NCI-H2081 (cell line): Measurements from ENCODE around the gene PITPNM1.
"Not testable (repeated sequence)": the region's sequence is repeated elsewhere in the genome, so short reads cannot be mapped to it uniquely, and the experiment has no call there.

Experiments used
- DNase-seq, 2 experiments: peaks; one replicate each; lab custom pipeline; 2025; lab: John Stamatoyannopoulos, UW

PITPNM1 gene

DNA sequence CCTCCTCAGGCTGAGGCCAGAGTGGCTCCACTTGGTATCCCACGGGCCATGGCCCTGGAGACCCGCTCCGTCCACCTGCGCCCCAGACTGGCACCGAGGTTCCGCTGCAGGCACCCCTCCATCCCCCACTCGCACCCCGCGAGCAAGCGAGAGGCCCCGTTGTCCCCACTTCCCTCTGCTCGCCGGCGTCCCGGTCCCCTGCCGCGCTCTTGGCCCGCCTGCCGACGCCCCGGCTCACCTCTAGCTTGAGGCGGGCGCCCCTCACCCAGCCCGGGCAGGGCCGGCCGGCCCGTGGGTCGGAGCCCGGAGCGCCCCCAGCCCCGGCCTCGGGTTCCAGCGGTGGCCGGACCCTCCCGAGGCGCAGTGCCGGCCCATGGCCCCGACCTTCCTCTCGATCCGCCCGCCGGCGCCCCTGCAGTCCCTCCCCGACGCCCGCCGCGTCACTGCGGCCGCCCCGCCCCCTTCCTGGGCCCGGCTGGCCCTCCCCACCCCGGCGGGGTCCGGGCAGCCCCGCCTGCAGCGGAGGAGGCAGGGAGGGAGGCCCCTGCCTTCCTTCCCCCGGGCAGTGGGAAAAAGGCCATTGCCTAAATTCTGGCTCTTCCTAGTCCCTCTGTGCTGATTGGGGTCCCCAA is at the start of gene PITPNM1:
PITPNM1 (minus strand) TSS at position 414 of the 632 bp plus-strand sequence. CDS start 1,183 bp downstream, outside the sequence.
- DNase-seq: peak; percentile 8 to 13

DNA sequence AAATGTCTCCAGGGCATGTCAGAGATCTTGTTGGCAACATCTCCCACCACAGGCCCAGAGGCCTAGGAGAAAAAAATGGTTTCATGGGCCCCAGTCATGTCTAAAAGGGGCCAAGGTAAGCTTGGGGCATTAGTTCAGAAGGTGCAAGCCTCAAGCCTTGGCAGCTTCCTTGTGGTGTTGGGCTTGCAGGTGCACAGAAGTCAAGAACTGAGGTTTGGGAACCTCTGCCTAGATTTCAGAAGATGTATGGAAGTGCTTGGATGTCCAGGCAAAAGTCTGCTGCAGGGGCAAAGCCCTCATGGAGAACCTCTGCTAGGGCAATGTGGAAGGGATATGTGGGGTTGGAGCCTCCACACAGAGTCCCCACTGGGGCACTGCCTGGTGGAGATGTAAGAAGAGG is 46.5 kb upstream of the PITPNM1 start:
- DNase-seq: not testable (repeated sequence)

DNA sequence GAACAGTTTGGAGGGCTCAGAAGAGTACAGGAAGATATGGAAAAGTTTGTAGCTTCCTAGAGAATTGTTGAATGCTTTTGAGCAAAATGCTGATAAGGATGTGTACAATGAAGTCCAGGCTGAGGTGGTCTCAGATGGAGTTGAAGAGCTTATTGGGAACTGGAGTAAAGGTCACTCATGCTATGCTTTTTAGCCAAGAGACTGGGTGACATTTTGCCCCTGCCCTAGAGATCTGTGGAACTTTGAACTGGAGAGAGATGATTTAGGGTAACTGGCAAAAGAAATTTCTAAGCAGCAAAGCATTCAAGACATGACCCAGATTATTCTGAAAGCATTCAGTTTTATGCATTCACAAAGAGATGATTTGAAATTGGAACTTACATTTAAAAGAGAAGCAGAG is 46.0 kb upstream of the PITPNM1 start:
- no peak for DNase-seq

DNA sequence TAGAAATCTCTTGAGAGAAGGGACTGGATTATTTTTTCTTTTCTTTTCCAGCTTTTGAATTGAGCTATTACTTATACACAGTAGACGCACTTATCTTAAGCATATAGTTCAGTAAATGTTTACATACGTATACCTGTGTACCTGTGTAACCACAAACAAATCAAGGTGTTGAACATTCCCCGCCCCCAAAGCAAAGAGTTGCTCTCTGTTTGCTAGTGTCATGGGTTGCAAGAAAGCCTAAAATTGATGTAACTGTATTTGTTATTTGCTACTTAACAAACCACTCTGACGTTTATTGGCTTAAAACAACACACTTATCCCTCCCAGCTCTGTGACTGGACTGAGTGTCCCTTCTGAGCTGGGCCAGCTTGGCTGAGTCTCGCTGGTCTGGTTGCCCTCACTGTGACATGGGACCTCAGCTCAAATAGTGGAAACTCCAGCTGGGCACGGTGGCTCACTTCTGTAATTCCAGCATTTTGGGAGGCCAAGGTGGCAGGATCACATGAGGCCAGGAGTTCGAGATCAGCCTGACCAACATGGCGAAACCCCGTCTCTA is 43.5 kb upstream of the PITPNM1 start:
- no peak for DNase-seq

DNA sequence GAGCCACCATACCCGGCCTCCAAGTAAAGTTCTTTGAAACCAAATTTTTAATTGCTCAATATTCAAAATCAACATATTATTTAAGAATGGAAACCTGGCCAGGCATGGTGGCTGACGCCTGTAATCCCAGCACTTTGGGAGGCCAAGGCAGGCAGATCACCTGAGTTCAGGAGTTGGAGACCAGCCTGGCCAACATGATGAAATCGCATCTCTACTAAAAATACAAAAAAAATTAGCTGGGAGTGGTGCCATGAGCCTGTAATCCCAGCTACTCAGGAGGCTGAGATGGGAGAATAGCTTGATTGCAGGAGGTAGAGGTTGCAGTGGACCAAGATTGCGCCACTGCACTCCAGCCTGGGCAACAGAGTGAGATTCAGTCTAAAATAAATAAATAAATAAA is 42.9 kb upstream of the PITPNM1 start:
- DNase-seq: not testable (repeated sequence)

DNA sequence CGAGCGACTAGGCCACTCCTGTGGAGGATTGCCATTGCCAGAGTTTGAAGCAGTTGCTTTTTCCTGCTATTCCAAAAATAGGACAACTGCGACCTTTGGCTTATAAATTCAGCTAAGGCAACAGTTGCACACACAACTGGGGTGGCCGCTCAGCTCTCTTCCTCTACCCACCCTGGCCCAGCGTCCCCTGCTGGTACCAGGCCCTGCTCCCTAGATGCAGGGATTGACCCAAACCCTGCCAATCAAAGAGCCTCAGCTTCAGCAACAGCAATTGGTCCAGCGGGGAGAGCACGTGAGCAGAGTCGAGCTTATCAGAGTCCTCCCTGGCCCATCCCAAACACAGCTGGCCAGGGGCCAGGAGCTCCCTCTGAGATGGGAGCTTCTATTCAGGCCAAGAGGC is 40.1 kb upstream of the PITPNM1 start:
- DNase-seq: no peak

DNA sequence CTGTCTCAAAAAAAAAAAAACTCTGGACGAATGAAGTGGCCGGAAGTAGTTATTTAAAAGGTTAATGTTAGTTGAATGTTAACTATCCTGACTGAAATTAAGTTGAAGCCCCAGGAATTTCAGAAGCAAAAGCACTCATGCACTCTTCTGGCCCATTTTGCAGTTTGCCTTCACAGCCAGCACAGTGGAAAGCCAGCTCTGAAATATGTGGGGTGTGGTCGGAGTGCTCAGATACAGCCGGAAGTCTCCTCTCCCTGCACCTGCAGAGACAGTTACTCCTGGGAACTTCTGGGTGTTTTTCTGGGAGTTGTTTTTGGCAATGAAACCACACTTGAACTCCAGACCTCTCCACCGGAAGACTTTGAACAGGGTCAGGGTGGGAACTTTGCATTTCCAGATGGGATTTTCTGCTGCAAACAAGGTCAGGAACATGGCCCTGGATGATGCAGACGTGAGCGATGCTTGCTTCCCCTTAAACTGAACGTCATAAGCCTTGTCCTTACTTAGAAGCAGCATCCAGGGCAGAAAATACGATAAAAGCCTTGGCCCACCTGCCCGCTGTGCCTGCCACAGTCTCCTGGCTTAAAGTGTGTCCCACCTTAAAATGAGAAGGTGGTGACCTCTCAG is 39.6 kb upstream of the PITPNM1 start:
- no peak for DNase-seq

DNA sequence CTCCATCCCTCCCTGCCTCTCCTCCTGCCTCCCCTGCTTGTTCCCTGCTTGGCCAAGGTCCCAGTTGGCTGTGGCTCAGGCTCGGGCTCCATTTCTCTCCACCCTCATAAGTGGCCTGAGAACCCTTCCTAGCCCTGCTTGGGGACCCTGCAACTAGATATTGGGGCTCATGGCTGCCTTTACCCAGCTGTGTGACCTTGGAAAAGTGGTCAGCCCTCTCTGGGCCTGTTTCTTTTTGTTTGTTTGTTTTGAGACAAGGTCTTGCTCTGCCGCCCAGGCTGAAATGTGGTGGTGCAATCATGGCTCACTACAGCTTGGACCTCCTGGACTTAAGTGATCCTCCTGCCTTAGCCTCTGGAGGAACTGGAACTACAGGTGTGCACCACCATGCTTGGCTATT is 38.4 kb upstream of the PITPNM1 start:
- no peak for DNase-seq

DNA sequence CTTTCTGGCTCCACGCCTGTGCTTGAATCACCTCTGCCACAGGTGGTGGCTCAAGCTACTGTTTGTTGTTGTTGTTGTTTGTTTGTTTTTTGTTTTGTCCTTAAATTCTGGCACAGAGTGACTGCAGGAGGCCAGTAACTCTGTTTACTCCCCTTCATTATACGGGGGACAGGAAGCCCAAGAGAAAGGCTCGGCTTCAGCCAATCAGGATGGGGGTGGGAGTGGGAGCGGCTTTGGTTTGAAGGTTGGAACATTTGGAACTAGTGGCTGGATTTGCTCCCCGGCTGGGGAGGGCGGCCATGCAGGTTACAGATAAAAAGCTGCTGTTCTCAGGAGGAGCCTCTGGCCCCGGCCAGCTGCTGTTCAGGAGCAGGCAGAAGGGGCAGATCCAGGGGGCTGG is 37.8 kb upstream of the PITPNM1 start:
- DNase-seq: no peak

DNA sequence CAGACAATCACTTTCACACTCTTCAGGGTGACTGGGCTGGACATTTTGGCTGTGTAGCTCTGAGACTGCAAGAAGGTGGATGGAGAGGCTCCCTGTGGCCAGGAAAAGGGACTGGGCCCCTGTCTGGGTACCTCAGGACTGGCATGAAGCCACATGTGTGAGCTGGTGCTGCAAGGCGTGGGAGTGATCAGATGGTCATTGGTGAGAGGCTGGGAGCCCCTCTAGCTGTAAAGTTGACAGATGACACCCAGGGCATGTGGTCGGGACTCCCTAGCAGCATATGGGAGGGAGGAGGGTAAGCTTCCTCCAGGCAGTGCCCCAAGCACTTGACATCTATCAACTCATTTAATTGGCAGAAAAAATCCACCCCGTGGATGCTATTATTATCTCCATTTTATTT is 37.0 kb upstream of the PITPNM1 start:
- no peak for DNase-seq

DNA sequence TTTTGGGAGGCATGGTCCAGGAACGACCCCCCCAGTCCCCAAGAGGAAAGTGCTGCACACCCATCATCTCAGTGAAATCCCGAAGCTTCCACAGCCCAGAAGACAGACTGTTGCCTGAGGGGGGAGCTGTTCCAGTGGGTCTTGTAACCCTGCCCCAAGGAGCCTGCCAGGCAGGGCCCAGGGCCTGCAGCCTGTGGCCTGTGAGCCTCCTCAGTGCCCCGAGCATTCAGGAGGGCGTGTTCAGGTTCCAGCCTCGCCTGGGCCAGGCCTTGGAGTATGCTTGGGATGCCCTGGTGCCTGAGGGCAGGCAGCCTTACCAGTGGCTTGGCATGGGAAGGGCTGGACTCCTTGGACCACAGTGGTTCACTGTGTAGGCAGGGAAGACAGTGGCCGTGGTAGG is 36.0 kb upstream of the PITPNM1 start:
- DNase-seq: no peak

DNA sequence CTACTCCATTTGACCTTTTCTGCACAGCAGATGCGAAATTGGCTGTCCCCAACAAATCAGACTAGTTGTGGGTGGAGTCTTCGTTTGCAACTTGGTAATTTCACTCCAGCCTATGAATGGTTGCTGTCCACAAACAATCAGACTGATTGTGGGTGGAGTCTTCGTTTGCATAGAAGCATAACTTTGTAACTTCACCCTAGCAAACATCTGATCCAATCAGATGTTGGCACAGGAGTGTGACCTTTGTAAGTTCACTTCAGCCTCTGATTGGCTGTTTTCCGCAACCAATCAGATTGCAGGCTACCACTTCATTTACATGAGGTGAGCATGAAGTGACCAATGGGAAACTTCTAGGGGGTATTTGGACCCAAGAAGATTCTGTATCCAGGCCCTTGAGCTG is 34.4 kb upstream of the PITPNM1 start:
- no peak for DNase-seq

DNA sequence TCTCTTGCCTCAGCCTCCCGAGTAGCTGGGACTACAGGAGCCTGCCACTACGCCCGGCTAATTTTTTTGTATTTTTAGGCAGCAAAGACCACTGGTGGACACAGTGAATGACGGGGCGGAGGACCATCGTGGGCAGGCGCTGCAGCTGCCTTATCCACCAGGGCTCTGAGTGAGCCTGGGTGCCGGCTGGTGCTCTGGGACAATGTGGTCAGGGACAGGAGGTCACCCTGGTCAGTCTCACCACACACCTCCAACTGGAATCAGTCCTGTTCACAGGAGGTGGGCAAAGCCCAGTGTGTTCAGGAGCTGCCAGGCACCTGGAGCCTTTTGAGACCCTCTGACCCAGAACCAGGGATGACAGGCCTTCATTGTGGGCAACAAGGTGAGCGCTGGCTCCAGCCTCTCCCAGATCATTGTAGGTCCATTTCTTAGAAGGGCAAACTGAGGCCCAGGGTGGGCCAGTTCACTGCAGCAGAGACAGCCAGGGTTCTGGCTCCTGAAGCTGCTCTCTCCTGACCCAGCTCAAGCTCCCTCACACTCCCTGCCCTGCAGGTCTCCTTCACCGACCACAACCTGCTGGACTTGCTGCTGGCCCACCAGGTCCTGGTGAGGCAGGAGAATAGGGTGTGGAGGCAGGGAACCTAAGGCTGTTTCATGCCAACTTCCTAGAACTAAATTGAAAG is 33.8 kb upstream of the PITPNM1 start:
- no peak for DNase-seq

DNA sequence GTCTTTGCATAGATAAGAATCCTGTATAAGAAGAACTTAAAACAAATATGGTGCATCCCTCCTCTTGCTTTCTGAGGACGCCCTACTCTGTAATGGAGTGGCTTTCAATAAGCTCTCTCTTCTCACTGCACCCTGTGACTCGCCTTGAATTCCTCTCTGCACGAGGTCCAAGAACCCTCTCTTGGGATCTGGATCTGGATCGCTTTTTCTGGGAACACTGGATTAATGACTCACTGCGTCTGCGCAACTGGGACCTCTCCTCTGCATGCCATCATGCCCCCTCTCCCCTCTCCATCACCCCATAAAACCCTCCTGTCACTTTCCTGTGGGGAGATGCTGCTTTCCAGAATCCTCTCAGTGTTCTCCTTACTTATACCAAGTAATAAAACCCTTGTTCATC is 33.1 kb upstream of the PITPNM1 start:
- no peak for DNase-seq

DNA sequence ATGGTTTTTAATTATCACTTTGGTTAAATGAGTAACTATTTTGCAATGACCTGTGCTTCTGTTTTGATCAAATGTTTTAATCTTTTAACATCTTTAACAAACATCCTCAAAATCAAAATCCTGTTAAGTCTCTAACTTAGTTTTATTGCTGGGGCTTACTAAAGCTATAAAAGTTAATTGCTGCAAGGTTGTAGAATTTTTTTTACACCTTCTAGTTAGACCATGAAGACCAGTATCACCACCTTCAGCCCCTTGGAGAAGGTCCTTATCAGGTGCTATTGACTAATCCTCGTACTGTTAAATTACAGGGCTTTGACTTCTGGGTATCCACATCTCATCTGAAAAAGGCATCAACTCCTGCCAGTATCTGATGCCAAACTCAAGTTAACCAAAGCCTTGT is 30.4 kb upstream of the PITPNM1 start:
- no peak for DNase-seq

DNA sequence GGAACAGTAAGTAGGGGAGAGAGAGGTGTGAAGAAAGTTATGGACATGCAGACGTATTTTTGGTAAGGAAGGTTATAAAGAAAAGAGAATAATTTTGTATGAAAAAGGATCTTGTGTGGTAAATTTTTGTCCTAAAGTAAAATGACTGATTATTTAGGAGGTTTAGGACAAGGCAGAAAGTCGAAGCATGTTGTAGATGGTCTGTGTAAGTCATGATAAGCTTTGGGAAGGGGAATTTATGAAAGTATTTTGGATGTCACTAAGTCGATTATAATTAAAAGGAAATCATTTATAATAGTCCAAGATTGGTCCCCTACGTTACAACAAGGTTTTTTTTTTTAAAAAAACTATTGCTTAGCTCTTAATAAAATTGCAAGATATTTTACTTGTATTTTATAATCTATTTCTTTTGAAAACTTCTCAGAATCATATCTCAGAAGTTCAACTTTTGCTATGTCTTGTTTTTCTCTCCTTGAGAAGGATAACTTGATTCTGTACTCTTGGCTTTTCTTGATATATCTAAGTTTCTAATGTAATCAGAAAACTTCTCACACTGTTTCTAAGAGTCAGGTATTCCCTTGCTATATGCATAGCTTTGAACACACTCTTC is 29.0 kb upstream of the PITPNM1 start:
- DNase-seq: no peak

DNA sequence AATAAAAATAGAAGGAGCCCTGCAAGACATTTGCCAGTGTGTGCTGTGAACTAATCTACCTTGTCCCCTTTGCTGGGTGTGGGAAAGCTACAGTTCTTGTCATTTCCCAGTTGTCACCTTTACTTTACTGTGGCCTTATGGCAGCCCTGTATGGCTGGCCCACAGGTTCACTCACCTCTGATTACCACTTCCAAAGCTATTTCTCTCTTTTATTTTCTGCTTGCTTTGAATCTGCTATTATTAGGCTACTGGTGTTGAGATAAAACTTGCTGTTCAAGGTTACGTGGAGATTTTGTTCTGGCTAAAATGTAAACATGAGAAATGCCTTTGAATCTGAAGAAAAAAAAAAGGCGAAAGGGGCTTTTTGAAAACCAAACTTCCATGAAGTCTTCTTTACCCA is 27.7 kb upstream of the PITPNM1 start:
- no peak for DNase-seq

DNA sequence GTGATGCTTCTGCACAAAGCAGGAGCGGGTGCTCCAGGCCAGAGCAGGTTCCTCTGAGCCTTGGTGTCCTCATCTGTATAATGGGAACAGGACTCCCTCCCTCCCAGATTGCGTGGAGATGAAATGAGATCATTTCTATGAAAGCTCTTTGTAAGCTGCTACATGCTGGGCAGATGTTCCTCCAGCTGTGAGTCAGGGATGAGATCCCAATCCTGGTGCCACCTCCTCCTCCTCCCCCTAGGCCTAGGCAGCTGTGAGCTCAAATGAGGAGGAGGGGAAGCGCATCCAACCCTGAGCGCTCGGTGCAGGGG is 25.1 kb upstream of the PITPNM1 start:
- no peak for DNase-seq

DNA sequence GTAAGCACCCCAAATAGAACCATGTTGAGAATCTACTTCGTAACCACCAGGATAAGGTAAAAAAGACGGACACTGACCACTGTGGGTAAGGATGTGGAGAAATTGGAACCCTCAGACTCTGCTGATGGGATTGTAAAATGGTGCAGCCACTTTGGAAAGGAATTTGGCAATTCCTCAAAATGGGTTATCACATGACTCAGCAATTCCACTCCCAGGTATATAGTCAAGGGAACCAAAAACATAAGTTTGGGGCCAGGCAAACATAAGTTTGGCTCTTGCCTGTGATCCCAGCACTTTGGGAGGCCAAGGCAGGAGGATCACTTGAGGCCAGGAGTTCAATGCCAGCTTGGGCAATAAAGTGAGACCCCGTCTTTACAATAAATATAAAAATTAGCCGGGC is 23.2 kb upstream of the PITPNM1 start:
- DNase-seq: no peak

DNA sequence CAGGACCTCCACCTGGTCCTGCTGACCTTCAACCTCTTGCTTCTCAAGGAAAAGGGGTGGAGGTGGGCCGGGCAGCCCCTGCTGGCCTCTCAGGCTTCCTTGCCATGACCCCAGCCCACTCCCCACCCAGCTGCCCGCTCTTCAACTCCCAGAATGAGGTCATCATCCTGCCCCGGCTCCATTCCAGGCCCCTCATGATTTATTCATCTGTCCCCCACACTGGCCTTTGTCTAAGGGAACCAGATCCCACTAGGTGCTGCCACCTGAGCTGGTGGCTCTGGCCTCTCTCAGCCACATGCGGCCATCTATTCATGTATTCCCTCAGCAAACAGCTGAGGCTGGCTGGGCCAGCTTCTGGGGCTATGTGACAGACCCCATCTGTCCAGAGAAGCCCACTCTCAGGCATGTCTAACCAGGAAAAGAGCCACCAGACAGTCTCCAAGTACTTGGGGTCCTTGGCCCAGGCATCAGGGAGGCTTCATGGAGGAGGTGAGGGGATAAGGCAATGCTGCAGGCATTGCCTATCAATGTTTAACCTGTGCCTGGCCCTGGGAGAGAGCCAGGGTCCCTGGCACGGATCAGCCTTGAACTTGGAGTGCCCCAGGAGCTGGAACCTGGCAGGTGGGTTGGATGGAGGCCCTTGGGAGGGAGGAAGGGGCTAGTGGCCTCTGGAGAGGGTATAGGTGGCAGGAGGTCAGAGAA is 20.3 kb upstream of the PITPNM1 start:
- DNase-seq: no peak

DNA sequence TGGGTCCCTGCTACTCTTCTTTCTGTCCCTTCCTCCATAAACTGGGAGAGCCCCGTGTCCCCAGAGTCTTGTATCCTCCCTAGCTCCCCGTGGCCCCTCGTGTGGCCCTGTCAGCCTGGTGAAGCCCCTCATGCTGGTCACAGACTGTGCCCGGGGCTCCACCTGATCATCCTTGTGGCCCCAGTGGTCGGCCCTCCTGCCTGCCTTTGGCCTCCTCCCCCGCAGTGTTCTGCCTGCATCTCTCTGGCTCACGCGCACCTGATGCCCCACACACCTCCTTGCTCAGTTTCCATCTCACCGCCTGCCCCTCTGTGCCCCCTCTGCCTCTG is 19.3 kb upstream of the PITPNM1 start:
- DNase-seq: no peak
